GM19238 (cell line): ENCODE data around the gene C1QL3.

Source experiments
- DNase-seq: peaks from one replicate; pipeline ENCODE4 v3.0.0; 2011; ENCODE audit warnings: low spot score; ENCODE audit not compliant: insufficient read length

Gene C1QL3

GRCh38 chr10:16521311-16522016 lies at the start of gene C1QL3:
C1QL3 (minus strand) TSS chr10:16521879; CDS start chr10:16521065, 814 bp downstream.
- peak; percentile 22 for DNase-seq

- no peak for DNase-seq
Measured at GRCh38 chr10:16570731-16571130, 49.1 kb upstream of the C1QL3 start.

DNA sequence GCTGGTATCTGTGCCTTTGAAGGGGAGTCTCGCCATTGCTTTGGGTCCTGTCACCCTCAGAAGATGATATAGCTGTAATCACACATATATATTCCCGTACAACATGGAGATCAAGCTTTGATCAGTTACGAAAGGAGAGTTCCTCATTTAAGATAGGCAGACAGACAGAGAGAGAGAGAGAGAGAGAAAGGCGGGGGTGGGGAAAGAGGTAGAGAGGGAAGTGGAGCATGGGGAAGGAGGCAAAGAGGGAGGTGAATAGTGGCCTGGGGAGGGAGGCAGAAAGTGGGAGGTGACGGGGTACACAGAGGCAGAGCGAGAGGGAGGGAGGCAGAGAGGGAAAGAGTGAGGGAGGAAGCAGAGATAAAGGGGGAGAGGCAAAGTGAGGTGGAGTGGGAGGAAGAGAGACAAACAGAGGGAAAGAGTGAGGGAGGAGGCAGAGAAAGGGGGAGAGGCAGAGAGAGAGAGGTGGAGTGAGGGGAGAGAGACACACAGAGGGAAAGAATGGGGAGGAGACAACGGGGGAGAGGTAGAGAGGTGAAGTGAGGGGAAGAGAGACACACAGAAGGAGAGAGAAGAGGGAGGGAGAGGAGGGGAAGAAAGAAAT lies 44.6 kb upstream of the C1QL3 start:
- DNase-seq = no peak

- DNase-seq = no peak
Measured at GRCh38 chr10:16565604-16566003, 43.9 kb upstream of the C1QL3 start.

- no peak for DNase-seq
Measured at GRCh38 chr10:16562891-16563290, 41.2 kb upstream of the C1QL3 start.

DNA sequence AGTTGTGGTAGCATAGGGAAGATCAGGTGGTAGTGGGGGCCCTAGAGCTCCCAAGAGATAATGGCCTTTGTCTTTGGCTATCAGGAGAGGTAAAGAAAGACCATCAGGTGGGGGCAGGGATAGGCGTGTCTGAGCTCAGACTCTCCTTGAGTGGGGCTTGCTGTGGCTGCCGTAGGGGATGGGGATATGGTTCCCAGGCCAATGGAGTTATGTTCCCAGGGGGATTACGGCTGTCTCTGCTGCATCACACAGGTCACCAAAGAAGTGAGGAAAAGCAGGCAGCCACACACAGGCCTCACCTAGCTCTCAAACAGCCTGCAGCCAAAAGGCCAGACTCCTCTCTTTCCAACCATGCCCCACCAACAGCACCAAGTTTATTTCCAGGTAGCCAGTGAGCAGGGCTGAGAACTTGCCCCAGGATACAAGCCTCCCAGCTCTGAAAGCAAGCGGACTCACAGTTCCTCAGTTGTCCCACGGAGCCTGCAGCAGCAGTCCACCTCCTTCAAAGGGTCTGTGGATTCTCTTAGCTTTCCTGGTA lies 37.6 kb upstream of the C1QL3 start:
- no peak for DNase-seq

DNA sequence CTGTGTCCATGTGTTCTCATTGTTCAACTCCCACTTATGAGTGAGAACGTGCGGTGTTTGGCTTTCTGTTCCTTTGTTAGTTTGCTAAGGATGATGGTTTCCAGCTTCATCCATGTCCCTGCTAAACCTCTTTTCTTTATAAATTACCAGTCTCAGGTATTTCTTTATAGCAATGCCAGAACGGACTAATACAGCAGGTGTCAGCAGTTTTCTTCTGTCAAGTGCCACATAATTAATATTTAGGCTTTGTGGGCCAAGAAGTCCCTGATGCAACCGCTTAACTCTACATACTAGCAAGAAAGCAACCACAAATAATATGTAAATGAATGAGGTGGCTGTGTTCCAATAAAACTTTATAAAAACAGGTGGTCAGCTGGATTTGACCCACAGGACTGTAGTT lies 26.3 kb upstream of the C1QL3 start:
- no peak for DNase-seq

- peak; percentile 13 for DNase-seq
Measured at GRCh38 chr10:16545116-16545736, 23.5 kb upstream of the C1QL3 start.

GRCh38 chr10:16544591-16544990 lies 22.9 kb upstream of the C1QL3 start:
- no peak for DNase-seq

DNA sequence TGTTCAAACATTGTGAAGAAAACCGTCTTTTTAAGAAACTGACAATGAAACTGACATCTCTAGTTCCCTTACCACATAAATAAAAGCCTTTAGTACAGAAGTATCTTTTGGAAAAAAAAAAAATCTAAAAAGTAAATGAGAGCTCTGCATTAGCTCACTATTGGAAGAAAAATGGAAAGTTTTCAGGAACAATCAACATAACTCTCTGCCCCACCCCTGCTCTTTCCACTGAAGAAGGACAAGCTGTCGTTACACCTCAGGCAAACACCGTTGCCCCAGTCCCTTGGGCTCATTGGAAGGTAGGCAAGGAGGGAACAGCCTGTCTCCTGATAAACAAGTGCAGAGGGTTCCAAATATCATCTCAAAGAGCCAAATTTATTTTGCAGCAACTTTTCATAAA lies 22.4 kb upstream of the C1QL3 start:
- DNase-seq = no peak

GRCh38 chr10:16536155-16536554 lies 14.5 kb upstream of the C1QL3 start:
- DNase-seq = no peak

DNA sequence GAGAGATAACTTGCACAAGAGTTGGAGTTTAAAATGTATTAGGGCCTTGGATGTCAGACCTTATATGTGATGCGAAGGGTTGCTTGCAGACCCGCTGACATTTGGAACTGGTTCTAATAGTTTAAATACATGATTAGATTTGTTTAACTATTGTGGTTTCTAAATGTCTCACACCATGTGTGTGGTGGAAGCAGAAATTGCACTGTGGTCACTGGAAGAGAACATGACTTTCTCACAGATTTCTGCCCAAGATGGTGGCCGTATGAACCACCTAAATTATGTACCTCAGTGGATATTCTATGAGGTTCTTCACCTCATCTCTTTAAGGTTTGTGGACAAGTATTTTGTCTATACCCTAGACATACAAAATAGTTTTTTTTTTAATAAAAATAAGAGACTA lies 8.2 kb upstream of the C1QL3 start:
- DNase-seq = no peak

GRCh38 chr10:16527452-16527851 lies 5.8 kb upstream of the C1QL3 start:
- no peak for DNase-seq

- DNase-seq = peak; percentile 39
Measured at GRCh38 chr10:16520900-16521299, 779 bp downstream of the C1QL3 start.

DNA sequence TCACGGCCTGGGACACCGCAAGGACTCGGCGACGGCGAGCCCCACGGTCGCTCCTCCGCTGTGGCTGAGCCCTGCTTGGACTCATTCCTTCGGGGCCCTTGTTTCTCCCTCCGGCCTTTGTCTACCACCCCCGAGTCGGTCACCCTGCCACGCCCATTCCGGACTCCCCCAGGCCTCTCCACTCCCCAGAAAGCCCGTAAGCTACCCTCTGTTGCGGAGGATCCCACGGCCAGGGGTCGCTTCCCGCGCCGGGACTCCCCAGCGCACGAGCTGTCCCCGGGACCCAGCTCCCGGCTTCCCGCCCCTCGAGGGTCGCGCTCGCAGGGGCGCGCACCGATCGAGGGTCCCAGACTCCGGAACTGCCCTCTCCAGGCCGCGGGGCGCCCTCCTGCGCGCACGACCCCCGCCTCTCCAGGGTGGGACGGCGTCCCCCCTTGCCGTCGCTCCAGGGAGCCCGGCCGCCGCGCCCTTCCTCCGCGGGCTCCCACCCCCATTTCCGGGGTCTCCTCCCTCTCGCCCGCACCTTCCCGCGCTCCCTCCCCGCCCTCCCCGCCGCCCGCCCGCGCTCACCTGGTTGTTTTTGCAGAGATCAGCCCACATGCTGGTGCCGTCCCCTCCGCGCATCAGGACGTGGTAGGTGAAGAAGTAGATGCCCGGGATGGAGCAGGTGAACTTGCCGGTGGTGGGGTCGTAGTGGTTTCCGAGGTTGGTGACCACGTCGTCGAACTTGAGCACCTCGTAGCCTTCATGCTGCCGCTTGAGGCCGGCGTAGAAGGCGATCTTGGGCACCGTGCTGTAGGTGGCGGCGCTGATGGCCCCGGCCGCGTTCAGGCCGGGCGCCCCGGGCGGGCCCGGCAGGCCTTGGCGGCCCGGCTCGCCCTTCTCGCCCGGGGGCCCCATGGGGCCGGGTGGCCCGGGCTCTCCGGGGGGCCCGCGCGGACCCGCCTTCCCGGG lies 1.5 kb downstream of the C1QL3 start:
- peak; percentile 7 for DNase-seq

GRCh38 chr10:16519250-16519907 lies 2.3 kb downstream of the C1QL3 start:
- no peak for DNase-seq

DNA sequence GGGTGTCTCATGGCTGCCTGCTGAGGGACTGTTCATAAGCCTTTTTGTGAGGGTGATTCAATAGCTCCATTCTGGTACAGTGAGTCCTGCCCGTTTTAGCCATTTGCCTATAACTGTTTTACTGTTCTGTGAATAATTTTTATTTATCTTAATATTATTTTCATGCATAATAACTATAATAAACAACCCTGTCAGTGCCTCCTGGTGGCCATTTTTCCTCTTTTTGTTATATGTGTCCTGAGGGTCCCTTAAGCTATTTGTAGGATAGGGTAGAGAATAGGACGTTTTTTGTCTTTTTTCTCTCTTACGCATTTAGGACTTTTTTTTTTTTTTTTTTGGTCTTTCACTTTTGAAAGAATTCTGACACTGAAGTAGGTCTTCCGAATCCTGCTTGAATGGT lies 2.9 kb downstream of the C1QL3 start:
- no peak for DNase-seq

DNA sequence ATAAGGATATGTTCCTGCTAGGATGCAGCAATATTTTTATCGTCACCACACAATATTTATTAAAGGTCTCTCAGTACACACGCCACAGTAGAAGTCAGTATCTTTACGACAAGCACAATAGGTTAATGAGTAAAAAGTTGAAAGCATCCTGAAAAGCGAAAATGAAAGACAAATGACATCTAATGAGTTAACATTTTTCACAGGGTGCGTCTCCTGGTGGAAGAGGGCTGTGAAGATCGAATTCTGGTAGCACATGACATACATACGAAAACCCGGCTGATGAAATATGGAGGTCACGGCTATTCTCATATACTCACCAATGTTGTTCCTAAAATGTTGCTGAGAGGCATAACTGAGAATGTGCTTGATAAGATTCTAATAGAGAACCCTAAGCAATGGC lies 10.8 kb downstream of the C1QL3 start:
- no peak for DNase-seq

GRCh38 chr10:16509996-16510395 lies 11.7 kb downstream of the C1QL3 start:
- no peak for DNase-seq

DNA sequence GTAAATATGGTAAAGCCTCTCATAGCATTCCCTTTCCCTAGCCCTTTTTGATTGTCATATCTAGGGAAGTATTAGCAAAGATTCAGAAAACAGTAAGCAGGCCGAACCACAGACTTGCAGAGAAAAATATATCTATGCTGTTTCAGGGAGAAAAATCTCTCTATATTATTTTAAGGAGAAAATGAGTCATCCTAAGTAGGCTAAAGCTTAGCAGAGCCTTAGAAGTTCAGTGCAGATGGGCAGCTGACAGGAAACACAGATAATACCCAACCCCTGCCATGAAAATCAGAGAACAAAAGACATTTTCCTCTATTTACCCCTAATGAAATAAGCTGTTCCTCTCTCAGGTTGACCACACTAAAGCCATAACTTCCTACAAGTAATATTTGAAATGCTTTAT lies 16.5 kb downstream of the C1QL3 start:
- DNase-seq = no peak

DNA sequence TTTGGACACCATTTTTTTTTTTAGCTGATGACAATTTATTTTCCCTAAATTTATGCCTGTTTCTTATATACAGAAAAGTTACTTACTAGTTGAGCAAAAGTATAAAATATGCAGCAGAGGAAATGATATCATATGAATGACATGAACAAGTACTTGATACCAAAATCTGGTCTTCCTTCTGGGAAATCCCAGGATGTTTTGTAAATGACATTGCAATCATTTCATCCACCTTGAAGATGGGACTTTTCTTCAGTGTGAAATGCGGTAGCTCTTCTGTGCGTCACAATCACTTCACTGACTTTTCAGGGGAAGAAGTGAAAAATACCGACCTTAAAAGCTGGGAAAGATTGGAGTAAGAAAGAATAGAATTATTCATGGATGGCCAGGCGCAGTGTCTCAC lies 23.8 kb downstream of the C1QL3 start:
- DNase-seq = no peak
